CD4-positive, CD25-positive, alpha-beta regulatory T cell (primary cell): ENCODE measurements around the gene RNGTT. TPM values are rescaled to one million over a fixed set of nuclear protein-coding genes. Genes with fewer than 3 reads are reported as not detected.

ENCODE experiments used
- ATAC-seq, 2 donors: fragments of 150-1000 bp; cut with Tn5 transposase; one replicate each; pipeline ENCODE4 v1.10.0; 2021; ENCODE audit warnings: low read depth in 2 of 2, moderate number of reproducible peaks in 2 of 2, moderate library complexity in 1 of 2
- DNase-seq, 3 donors: peaks; one replicate each; pipeline versions ENCODE4 v3.0.0 to v3.0.0-alpha.2; 2012 to 2022; ENCODE audit warnings: mixed read lengths in 1 of 3
- H3K27ac ChIP-seq: one replicate; pipeline ENCODE4 v1.7.0; 2013; ENCODE audit warnings: mild to moderate bottlenecking, low read length; ENCODE audit not compliant: insufficient read depth, poor library complexity, severe bottlenecking
- H3K27me3 ChIP-seq: one replicate; pipeline ENCODE4 v1.7.0; 2013; ENCODE audit warnings: low read length; ENCODE audit not compliant: control insufficient read depth, insufficient read depth
- H3K36me3 ChIP-seq: one replicate; pipeline ENCODE4 v1.7.0; 2013; ENCODE audit warnings: mild to moderate bottlenecking, low read length, moderate library complexity; ENCODE audit not compliant: control insufficient read depth, insufficient read depth
- H3K4me1 ChIP-seq: 2 replicates; pipeline ENCODE4 v1.7.0; 2013; ENCODE audit warnings: mild to moderate bottlenecking, low read length; ENCODE audit not compliant: insufficient read depth, control insufficient read depth, poor library complexity, severe bottlenecking
- H3K4me3 ChIP-seq: one replicate; pipeline ENCODE4 v1.7.0; 2013; ENCODE audit warnings: low read depth, mild to moderate bottlenecking, low read length, moderate library complexity
- H3K9me3 ChIP-seq, 2 experiments: 1 replicate in 1 of 2; 2 replicates in 1 of 2; pipeline ENCODE4 v1.7.0; 2013; ENCODE audit warnings: low read length in 2 of 2, mild to moderate bottlenecking in 1 of 2, moderate library complexity in 1 of 2; ENCODE audit not compliant: control insufficient read depth in 2 of 2
- H3K27ac Mint-ChIP-seq, 3 donors: one replicate each; pipeline ENCODE4 v1.8.0; 2020 to 2022; ENCODE audit warnings: mild to moderate bottlenecking in 3 of 3, mixed read lengths in 3 of 3, moderate library complexity in 2 of 3
- H3K27me3 Mint-ChIP-seq: one replicate; pipeline ENCODE4 v1.8.0; 2022; ENCODE audit warnings: mild to moderate bottlenecking, mixed read lengths
- H3K36me3 Mint-ChIP-seq: one replicate; pipeline ENCODE4 v1.8.0; 2020; ENCODE audit warnings: mixed read lengths
- H3K4me1 Mint-ChIP-seq, 4 donors: one replicate each; pipeline ENCODE4 v1.8.0; 2020 to 2022; ENCODE audit warnings: mixed read lengths in 4 of 4, mild to moderate bottlenecking in 1 of 4
- H3K4me3 Mint-ChIP-seq, 4 donors: one replicate each; pipeline ENCODE4 v1.8.0; 2020 to 2022; ENCODE audit warnings: mild to moderate bottlenecking in 4 of 4, mixed read lengths in 4 of 4, moderate library complexity in 3 of 4
- H3K9me3 Mint-ChIP-seq, 7 donors: one replicate each; pipeline ENCODE4 v1.8.0; 2020 to 2022; ENCODE audit warnings: mixed read lengths in 7 of 7, mild to moderate bottlenecking in 3 of 7, moderate library complexity in 2 of 7
- polyA plus RNA-seq, 4 donors: library from polyadenylated mRNA; unstranded; fragments of 300-500 nt; fragmentation: Illumina TruSeq; gene quantifications; one replicate each; pipeline ENCODE4 v1.2.3, GENCODE V29; 2021
- total RNA-seq: library from RNA; stranded (reverse); gene quantifications from one replicate; pipeline ENCODE4 v1.2.3, GENCODE V29; 2022

Gene RNGTT
- total and polyA plus RNA-seq, 5 donors from 2014 or later, result 14.8 to 22.5 (median 21.8) TPM

- no peak overlapping the region for H3K4me3 Mint-ChIP-seq
- no peaks in the 10 kb centered on the region for H3K27me3 ChIP-seq
Observed at GRCh38 chr6:88882536-88882935, 80.9 kb downstream of the RNGTT start.

GRCh38 chr6:88881451-88881850 is 82.0 kb downstream of the RNGTT start:
- Mint-ChIP-seq H3K9me3 (no peaks in the 10 kb centered on the region), H3K27ac (no peak overlapping the region), H3K4me1 (peaks cover 5 to 12% (median 7%) of the 10 kb centered on the region in 4 donors), H3K27me3 (no peaks in the 10 kb centered on the region), H3K36me3 (peaks cover 24% of the 10 kb centered on the region), H3K4me3 (no peak overlapping the region)
- no peaks in the 10 kb centered on the region for H3K27me3 ChIP-seq
- no peak for ATAC-seq
- no peaks in the 10 kb centered on the region for H3K9me3 ChIP-seq
- no peak for DNase-seq
- no peak overlapping the region for H3K4me3 ChIP-seq
- H3K4me1 ChIP-seq, result no peaks in the 10 kb centered on the region
- H3K27ac ChIP-seq, result no peak overlapping the region
- H3K36me3 ChIP-seq, result peaks cover 13% of the 10 kb centered on the region

More at GRCh38 chr6:88882536-88882935, 80.9 kb downstream of the RNGTT start:
- Mint-ChIP-seq H3K9me3 (no peaks in the 10 kb centered on the region), H3K36me3 (peaks cover 33% of the 10 kb centered on the region), H3K27ac (no peak overlapping the region), H3K27me3 (no peaks in the 10 kb centered on the region), H3K4me1 (peaks cover 5 to 12% (median 7%) of the 10 kb centered on the region in 4 donors)
- Histone ChIP-seq H3K9me3 (no peaks in the 10 kb centered on the region), H3K27ac (no peak overlapping the region), H3K36me3 (peaks cover 21% of the 10 kb centered on the region), H3K4me3 (no peak overlapping the region), H3K4me1 (no peaks in the 10 kb centered on the region)
- ATAC-seq (no peak), DNase-seq (no peak)

GRCh38 chr6:88880021-88880420 is 83.4 kb downstream of the RNGTT start:
- no peak overlapping the region for H3K4me3 ChIP-seq
- H3K27ac ChIP-seq, result no peak overlapping the region
- H3K4me3 Mint-ChIP-seq, result no peak overlapping the region
- no peaks in the 10 kb centered on the region for H3K9me3 ChIP-seq
- peaks cover 7% of the 10 kb centered on the region for H3K36me3 ChIP-seq
- H3K27me3 ChIP-seq, result no peaks in the 10 kb centered on the region
- peaks cover 5 to 12% (median 7%) of the 10 kb centered on the region in 4 donors for H3K4me1 Mint-ChIP-seq
- ATAC-seq (no peak), DNase-seq (no peak)
- peaks cover 12% of the 10 kb centered on the region for H3K36me3 Mint-ChIP-seq
- H3K27me3 Mint-ChIP-seq, result no peaks in the 10 kb centered on the region
- H3K9me3 Mint-ChIP-seq, result no peaks in the 10 kb centered on the region
- no peaks in the 10 kb centered on the region for H3K4me1 ChIP-seq
- H3K27ac Mint-ChIP-seq, result no peak overlapping the region

GRCh38 chr6:88877893-88878292 is 85.5 kb downstream of the RNGTT start:
- H3K4me1 Mint-ChIP-seq, result peaks cover 4 to 18% (median 16%) of the 10 kb centered on the region in 4 donors
- no peaks in the 10 kb centered on the region for H3K4me1 ChIP-seq
- H3K36me3 ChIP-seq, result no peaks in the 10 kb centered on the region

GRCh38 chr6:88872962-88873361 is 90.5 kb downstream of the RNGTT start:
- no peaks in the 10 kb centered on the region for H3K36me3 Mint-ChIP-seq
- no peak overlapping the region for H3K4me3 ChIP-seq
- H3K36me3 ChIP-seq, result no peaks in the 10 kb centered on the region
- ATAC-seq (no peak), DNase-seq (no peak)
- H3K27me3 ChIP-seq, result no peaks in the 10 kb centered on the region
- no peaks in the 10 kb centered on the region for H3K27me3 Mint-ChIP-seq
- peaks cover 4 to 23% (median 16%) of the 10 kb centered on the region in 4 donors for H3K4me1 Mint-ChIP-seq
- H3K9me3 Mint-ChIP-seq, result no peaks in the 10 kb centered on the region
- no peaks in the 10 kb centered on the region for H3K4me1 ChIP-seq
- H3K9me3 ChIP-seq, result no peaks in the 10 kb centered on the region
- no peak overlapping the region for H3K4me3 Mint-ChIP-seq
- H3K27ac ChIP-seq, result no peak overlapping the region
- H3K27ac Mint-ChIP-seq, result peak overlapping the region in 2 of 3 donors; percentile 1 to 6

More at GRCh38 chr6:88877893-88878292, 85.5 kb downstream of the RNGTT start:
- DNase-seq, result no peak
- Histone ChIP-seq H3K27ac (no peak overlapping the region), H3K27me3 (no peaks in the 10 kb centered on the region), H3K4me3 (no peak overlapping the region), H3K9me3 (no peaks in the 10 kb centered on the region)
- no peak for ATAC-seq
- Mint-ChIP-seq H3K27me3 (no peaks in the 10 kb centered on the region), H3K9me3 (no peaks in the 10 kb centered on the region), H3K27ac (no peak overlapping the region), H3K36me3 (peaks cover 4% of the 10 kb centered on the region), H3K4me3 (no peak overlapping the region)

GRCh38 chr6:88871498-88871897 is 91.9 kb downstream of the RNGTT start:
- Histone ChIP-seq H3K36me3 (no peaks in the 10 kb centered on the region), H3K4me1 (no peaks in the 10 kb centered on the region), H3K27me3 (no peaks in the 10 kb centered on the region), H3K4me3 (no peak overlapping the region), H3K9me3 (no peaks in the 10 kb centered on the region), H3K27ac (no peak overlapping the region)
- no peak for ATAC-seq
- Mint-ChIP-seq H3K4me1 (peaks cover 4 to 26% (median 19%) of the 10 kb centered on the region in 4 donors), H3K4me3 (no peak overlapping the region), H3K27me3 (no peaks in the 10 kb centered on the region), H3K36me3 (no peaks in the 10 kb centered on the region), H3K27ac (no peak overlapping the region), H3K9me3 (no peaks in the 10 kb centered on the region)
- DNase-seq, result no peak

- no peak overlapping the region for H3K4me3 Mint-ChIP-seq
- peaks cover 9 to 33% (median 25%) of the 10 kb centered on the region in 4 donors for H3K4me1 Mint-ChIP-seq
- no peaks in the 10 kb centered on the region for H3K9me3 ChIP-seq
- no peaks in the 10 kb centered on the region for H3K9me3 Mint-ChIP-seq
- no peak overlapping the region for H3K27ac ChIP-seq
- H3K27me3 Mint-ChIP-seq, result no peaks in the 10 kb centered on the region
- no peaks in the 10 kb centered on the region for H3K36me3 Mint-ChIP-seq
- H3K36me3 ChIP-seq, result no peaks in the 10 kb centered on the region
- H3K27ac Mint-ChIP-seq, result no peak overlapping the region
- peak; percentile 28 to 75 (median 53) for DNase-seq
- H3K4me3 ChIP-seq, result no peak overlapping the region
- peaks cover under 1% of the 10 kb centered on the region for H3K4me1 ChIP-seq
- ATAC-seq, result peak in 1 of 2 donors; percentile 59
- H3K27me3 ChIP-seq, result no peaks in the 10 kb centered on the region
Observed at GRCh38 chr6:88870717-88871330, 92.6 kb downstream of the RNGTT start.
